ENCODE measurements around the gene TMEM184B. TPM values are rescaled to one million over a fixed set of nuclear protein-coding genes. Genes with fewer than 3 reads are reported as not detected.
"Not testable (repeated sequence)": the region's sequence is repeated elsewhere in the genome, so short reads cannot be mapped to it uniquely, and the experiment has no call there.

The TMEM184B gene
- total RNA-seq, 6 experiments from 2014 or later, result 104 to 125 (median 111) TPM

DNA sequence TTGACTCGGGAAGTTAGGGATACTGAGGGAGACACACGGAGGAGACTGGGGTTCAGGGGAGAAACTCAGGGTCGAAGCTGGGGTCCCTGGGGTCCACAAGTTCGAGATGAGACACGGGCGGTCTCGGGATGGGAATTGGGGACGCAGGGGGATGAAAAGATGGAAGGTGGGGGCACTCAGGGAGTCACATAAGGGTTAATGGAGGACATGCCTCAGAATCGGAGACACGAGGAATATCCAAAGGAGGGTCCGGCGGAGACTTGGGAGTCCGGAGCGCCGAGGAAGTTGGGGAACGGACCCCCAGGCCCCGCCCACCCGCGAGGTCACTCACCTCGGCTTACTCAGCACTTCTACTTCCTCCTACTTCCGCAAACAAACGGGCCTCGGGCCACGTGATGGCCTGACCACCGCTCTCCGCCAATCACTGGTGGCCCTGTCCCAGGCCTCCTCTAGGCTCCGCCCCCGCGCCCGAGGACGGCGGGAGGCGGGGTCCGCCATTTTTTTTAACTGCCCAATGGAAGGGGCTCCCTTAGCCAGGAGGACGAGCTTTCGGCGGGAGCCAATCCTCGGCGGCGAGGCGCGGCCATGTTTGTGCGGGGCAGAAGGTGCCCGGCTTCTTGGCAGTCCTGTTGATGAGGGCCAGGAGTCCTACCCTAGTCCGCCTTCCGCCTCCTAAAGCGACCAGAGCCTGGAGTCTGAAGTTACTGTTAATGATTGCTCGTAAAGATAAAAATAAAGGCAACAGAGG is 91.2 kb downstream of the TMEM184B start, which contains the start of gene PLA2G6:
Gene PLA2G6, minus strand, starts transcription at position 378 of the 748 bp plus-strand sequence. CDS start 12,404 bp downstream, outside the sequence.
- H3K27me3 Mint-ChIP-seq (ENCODE audit: insufficient read depth), result no peaks in the 10 kb centered on the region; the same call in 1 of the 2 replicates
- peak within 1 kb of the TSS; percentile 90 for H3K4me3 Mint-ChIP-seq
- peaks cover 60% of the 10 kb centered on the region for H3K4me1 Mint-ChIP-seq (ENCODE audit: low read depth)
- H3K27ac Mint-ChIP-seq, result peak within 1 kb of the TSS; percentile 96
- no peaks in the 10 kb centered on the region for H3K36me3 Mint-ChIP-seq (ENCODE audit: low read depth)
- TF ChIP-seq, protein P1, sequence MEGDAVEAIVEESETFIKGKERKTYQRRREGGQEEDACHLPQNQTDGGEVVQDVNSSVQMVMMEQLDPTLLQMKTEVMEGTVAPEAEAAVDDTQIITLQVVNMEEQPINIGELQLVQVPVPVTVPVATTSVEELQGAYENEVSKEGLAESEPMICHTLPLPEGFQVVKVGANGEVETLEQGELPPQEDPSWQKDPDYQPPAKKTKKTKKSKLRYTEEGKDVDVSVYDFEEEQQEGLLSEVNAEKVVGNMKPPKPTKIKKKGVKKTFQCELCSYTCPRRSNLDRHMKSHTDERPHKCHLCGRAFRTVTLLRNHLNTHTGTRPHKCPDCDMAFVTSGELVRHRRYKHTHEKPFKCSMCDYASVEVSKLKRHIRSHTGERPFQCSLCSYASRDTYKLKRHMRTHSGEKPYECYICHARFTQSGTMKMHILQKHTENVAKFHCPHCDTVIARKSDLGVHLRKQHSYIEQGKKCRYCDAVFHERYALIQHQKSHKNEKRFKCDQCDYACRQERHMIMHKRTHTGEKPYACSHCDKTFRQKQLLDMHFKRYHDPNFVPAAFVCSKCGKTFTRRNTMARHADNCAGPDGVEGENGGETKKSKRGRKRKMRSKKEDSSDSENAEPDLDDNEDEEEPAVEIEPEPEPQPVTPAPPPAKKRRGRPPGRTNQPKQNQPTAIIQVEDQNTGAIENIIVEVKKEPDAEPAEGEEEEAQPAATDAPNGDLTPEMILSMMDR (IDR thresholded peaks at IDR 0.05), result no peak
- DNase-seq, result peak; percentile 98
- no peaks in the 10 kb centered on the region for H3K9me3 Mint-ChIP-seq

DNA sequence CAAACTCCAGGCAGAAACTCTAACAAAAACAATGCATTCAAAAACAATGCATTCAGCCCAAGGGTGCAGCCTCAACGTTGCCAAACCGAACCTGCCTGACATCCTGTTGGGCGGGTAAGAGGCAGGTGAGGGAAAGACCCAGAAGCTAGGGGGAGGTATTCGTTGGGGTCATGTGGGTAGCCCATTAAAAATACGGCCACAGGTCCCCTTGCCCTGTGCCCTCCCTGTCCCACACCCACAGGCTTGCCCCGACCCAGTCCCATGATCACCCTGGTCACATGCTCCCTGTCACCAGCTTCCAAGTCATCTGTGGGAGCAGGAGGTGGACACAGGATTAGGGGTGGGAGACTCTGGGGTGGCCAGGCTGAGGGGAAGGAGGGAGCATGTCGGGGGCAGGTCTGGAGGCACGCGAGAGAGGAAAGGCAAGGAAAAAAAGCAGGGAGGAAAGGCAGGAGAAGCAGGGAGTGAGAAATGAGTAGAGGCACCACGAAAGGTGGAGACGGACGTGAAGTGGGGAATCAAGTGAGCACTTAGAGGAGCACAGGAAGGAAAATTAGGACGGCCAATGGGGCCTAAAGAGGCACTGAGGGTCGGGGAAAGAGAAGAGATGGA is 91.9 kb downstream of the TMEM184B start:
- Mint-ChIP-seq H3K9me3 (no peaks in the 10 kb centered on the region), H3K36me3 (ENCODE audit: low read depth) (no peaks in the 10 kb centered on the region), H3K27me3 (ENCODE audit: insufficient read depth) (no peaks in the 10 kb centered on the region; the same call in 1 of the 2 replicates), H3K27ac (peak overlapping the region; percentile 96), H3K4me3 (peak overlapping the region; percentile 90), H3K4me1 (ENCODE audit: low read depth) (peaks cover 61% of the 10 kb centered on the region)
- TF ChIP-seq, protein P1 (IDR thresholded peaks at IDR 0.05), result peak; percentile 18; the same call in 1 of the 2 replicates
- DNase-seq, result no peak

DNA sequence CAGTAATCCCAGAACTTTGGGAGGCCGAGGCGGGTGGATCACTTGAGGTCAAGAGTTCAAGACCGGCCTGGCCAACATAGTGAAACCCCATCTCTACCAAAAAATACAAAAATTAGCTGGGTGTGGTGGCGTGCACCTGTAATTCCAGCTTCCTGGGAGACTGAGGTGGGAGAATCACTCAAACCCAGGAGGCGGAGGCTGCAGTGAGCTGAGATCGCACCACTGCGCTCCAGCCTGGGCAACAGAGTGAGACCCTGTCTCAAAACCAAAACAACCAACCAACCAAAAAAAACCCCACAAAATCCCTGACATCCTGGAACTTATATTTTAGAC is 94.2 kb downstream of the TMEM184B start:
- H3K27me3 Mint-ChIP-seq (ENCODE audit: insufficient read depth); H3K9me3 Mint-ChIP-seq; DNase-seq; H3K4me3 Mint-ChIP-seq; H3K36me3 Mint-ChIP-seq (ENCODE audit: low read depth): not testable (repeated sequence)
- Mint-ChIP-seq H3K4me1 (ENCODE audit: low read depth) (peaks cover 70% of the 10 kb centered on the region), H3K27ac (peak overlapping the region; percentile 93)

DNA sequence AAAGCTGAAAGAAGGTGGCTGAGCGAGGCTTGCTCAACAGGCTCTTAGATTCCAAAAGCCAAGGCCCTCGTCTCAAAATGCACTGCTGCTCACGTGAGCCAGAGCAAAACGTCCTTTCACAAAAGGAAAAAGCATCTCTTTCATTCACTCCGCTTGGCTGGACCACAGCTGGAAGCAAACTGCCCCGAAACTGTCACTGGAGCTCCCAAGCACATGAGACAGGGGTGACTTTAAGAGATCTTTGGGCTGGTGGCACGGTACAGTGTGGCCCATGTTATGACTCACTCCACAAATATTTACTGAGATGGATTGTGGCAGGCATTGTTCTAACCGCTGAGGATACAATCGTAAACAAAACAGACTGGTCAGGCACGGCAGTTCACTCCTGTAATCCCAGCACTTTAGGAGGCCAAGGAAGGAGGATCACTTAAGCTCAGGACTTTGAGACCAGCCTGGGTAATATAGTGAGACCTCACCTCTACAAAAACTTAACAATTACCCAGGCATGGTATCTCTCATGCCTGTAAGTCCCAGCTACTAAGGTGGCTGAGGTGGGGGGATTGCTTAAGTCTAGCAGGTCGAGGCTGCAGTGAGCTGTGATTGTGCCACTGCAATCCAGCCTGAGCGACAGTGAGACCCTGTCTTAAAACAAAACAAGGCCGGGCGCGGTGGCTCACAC is 94.7 kb downstream of the TMEM184B start:
- H3K27ac Mint-ChIP-seq, result peak overlapping the region; percentile 93
- H3K9me3 Mint-ChIP-seq, result no peaks in the 10 kb centered on the region
- H3K4me1 Mint-ChIP-seq (ENCODE audit: low read depth), result peaks cover 73% of the 10 kb centered on the region
- DNase-seq, result peak; percentile 90
- TF ChIP-seq, protein P1 (IDR thresholded peaks at IDR 0.05), result no peak
- H3K27me3 Mint-ChIP-seq (ENCODE audit: insufficient read depth), result peaks cover 3% of the 10 kb centered on the region
- H3K36me3 Mint-ChIP-seq (ENCODE audit: low read depth), result no peaks in the 10 kb centered on the region
- peak overlapping the region; percentile 69 for H3K4me3 Mint-ChIP-seq

DNA sequence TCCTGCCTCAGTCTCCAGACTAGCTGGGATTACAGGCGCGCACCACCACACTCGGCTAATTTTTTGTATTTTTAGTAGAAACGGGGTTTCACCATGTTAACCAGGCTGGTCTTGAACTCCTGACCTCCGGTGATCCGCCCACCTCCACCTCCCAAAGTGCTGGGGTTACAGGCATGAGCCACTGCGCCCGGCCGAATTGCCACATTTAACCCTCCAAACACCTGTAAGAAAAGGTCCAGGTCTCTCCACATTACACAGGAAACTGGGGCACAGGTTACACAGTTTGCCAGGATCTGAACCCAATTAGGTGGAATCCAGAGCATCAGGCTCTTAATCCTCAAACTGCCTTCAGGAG is 95.3 kb downstream of the TMEM184B start:
- not testable (repeated sequence) for DNase-seq; H3K9me3 Mint-ChIP-seq; H3K36me3 Mint-ChIP-seq (ENCODE audit: low read depth); H3K27me3 Mint-ChIP-seq (ENCODE audit: insufficient read depth)
- Mint-ChIP-seq H3K4me1 (ENCODE audit: low read depth) (peaks cover 78% of the 10 kb centered on the region), H3K27ac (peak overlapping the region; percentile 93), H3K4me3 (peak overlapping the region; percentile 69)

DNA sequence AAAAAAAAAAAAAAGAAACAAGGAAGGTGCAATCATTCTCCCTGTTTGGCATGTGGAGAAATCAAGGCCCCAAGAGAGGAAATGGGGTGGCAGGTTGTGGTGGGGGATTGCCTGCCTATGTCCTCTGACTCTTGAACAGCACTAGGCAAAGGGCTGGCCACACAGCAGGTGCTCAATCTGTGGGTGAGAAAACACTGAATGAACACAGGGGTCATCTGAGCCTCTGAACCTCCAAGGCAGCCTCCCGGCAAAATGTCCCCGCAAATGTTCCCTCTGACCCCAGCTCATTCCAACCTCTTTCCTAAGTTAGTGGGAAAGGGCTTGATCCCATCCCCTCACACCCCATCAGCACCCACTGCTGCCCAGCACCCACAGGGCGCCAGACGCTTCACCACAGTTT is 95.8 kb downstream of the TMEM184B start:
- peak overlapping the region; percentile 93 for H3K27ac Mint-ChIP-seq
- H3K4me1 Mint-ChIP-seq (ENCODE audit: low read depth), result peaks cover 80% of the 10 kb centered on the region
- H3K36me3 Mint-ChIP-seq (ENCODE audit: low read depth), result no peaks in the 10 kb centered on the region
- no peak overlapping the region; the same call in 1 of the 2 replicates for H3K4me3 Mint-ChIP-seq
- no peaks in the 10 kb centered on the region for H3K9me3 Mint-ChIP-seq
- TF ChIP-seq, protein P1 (IDR thresholded peaks at IDR 0.05), result no peak
- peaks cover 3% of the 10 kb centered on the region for H3K27me3 Mint-ChIP-seq (ENCODE audit: insufficient read depth)
- DNase-seq, result no peak
